Measurements from ENCODE around the gene TINAGL1.

The TINAGL1 gene

GRCh38 chr1:31572323-31573104 lies 3.8 kb upstream of the TINAGL1 start:
- no peak for TF ChIP-seq POLR2A (IDR thresholded peaks at IDR 0.05; ENCODE audit: low read depth, low read length)
- no peak for FAIRE-seq
- DNase-seq (ENCODE audit: insufficient read length, low spot score): no peak

GRCh38 chr1:31573261-31573660 lies 3.1 kb upstream of the TINAGL1 start:
- no peak for FAIRE-seq
- no peak for TF ChIP-seq POLR2A (IDR thresholded peaks at IDR 0.05; ENCODE audit: low read depth, low read length)
- DNase-seq (ENCODE audit: insufficient read length, low spot score): no peak

- DNase-seq (ENCODE audit: insufficient read length, low spot score) (no peak), FAIRE-seq (no peak)
- TF ChIP-seq POLR2A (IDR thresholded peaks at IDR 0.05; ENCODE audit: low read depth, low read length): no peak
Observed at GRCh38 chr1:31574749-31575368, 1.5 kb upstream of the TINAGL1 start.

GRCh38 chr1:31575369-31576140 lies 760 bp upstream of the TINAGL1 start:
- no peak for FAIRE-seq
- no peak for DNase-seq (ENCODE audit: insufficient read length, low spot score)
- TF ChIP-seq POLR2A (IDR thresholded peaks at IDR 0.05; ENCODE audit: low read depth, low read length): no peak

GRCh38 chr1:31576743-31577455 lies 584 bp downstream of the TINAGL1 start:
- FAIRE-seq: no peak
- no peak for TF ChIP-seq POLR2A (IDR thresholded peaks at IDR 0.05; ENCODE audit: low read depth, low read length)

GRCh38 chr1:31577515-31578192 lies 1.3 kb downstream of the TINAGL1 start:
- TF ChIP-seq POLR2A (IDR thresholded peaks at IDR 0.05; ENCODE audit: low read depth, low read length): no peak
- DNase-seq (ENCODE audit: insufficient read length, low spot score): no peak
- FAIRE-seq: no peak

More at GRCh38 chr1:31576743-31577455, 584 bp downstream of the TINAGL1 start:
- DNase-seq (ENCODE audit: insufficient read length, low spot score): no peak

- no peak for TF ChIP-seq POLR2A (IDR thresholded peaks at IDR 0.05; ENCODE audit: low read depth, low read length)
- FAIRE-seq (no peak), DNase-seq (ENCODE audit: insufficient read length, low spot score) (no peak)
Observed at GRCh38 chr1:31579374-31579773, 3.1 kb downstream of the TINAGL1 start.

GRCh38 chr1:31580513-31580870 lies 4.2 kb downstream of the TINAGL1 start:
- TF ChIP-seq POLR2A (IDR thresholded peaks at IDR 0.05; ENCODE audit: low read depth, low read length): no peak
- FAIRE-seq (no peak), DNase-seq (ENCODE audit: insufficient read length, low spot score) (no peak)

GRCh38 chr1:31580891-31581603 lies 4.7 kb downstream of the TINAGL1 start:
- DNase-seq (ENCODE audit: insufficient read length, low spot score) (no peak), FAIRE-seq (no peak)
- no peak for TF ChIP-seq POLR2A (IDR thresholded peaks at IDR 0.05; ENCODE audit: low read depth, low read length)

GRCh38 chr1:31581821-31582810 lies 5.8 kb downstream of the TINAGL1 start:
- no peak for FAIRE-seq
- no peak for DNase-seq (ENCODE audit: insufficient read length, low spot score)
- no peak for TF ChIP-seq POLR2A (IDR thresholded peaks at IDR 0.05; ENCODE audit: low read depth, low read length)

GRCh38 chr1:31583082-31583994 lies 7.0 kb downstream of the TINAGL1 start:
- no peak for TF ChIP-seq POLR2A (IDR thresholded peaks at IDR 0.05; ENCODE audit: low read depth, low read length)
- DNase-seq (ENCODE audit: insufficient read length, low spot score) (no peak), FAIRE-seq (no peak)
